DMS153 treated with DMSO at 0.1 percent for 48 hours (cell line): ENCODE results near the gene MAZ.

Source experiments
- DNase-seq: peaks from one replicate; lab custom pipeline; 2025; ENCODE audit not compliant: unreplicated experiment; lab: John Stamatoyannopoulos, UW

MAZ gene

DNA sequence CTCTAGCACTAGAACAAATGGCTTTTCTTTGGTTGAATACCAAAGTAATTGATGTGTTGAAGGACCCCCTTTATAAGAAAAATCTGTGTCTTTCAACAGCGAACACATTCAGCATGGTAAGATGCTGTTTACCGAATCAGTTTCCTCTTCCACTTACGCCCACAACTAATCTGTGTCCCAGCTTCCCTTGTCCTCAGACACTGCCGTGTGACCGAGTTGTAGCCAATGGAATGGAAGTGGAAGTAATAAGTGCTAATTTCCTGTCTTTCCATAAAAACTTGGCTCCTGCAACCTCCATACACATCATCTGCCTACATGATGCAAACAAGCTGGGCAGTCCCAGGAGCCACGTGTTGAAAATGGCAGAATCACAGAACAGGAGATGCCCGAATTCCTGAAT is 46.3 kb downstream of the MAZ start:
- DNase-seq: no peak

- no peak for DNase-seq
Measured at GRCh38 chr16:29854520-29855100, 48.3 kb downstream of the MAZ start.

DNA sequence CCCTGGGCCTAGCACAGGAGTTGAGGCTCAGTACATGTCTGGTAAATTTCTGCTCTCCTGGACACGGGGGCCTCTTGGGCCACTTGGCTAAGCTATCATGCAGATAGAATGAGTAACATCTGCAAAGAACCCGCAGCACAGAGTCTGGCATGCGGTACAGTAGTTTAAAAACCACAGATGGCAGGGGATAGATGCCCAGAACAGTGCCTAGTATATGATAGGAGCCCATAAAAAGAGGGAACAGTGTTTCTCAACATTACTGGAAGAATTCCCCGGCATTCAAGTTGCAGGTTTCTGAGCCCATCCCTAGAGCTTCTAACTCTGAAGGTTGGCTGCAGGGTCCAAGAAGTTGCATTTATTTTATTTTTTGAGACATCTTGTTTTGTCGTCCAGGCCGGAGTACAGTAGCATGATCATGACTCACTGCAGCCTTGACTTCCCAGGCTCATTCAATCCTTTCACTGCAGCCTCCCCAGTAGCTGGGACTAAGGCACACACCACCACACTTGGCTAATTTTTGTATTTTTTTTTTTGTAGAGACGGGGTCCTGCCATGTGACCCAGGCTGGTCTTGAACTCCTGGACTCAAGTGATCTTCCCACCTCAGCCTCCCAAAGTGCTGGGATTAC is 50.9 kb downstream of the MAZ start:
- no peak for DNase-seq

GRCh38 chr16:29858149-29858849 is 52.0 kb downstream of the MAZ start:
- no peak for DNase-seq

DNA sequence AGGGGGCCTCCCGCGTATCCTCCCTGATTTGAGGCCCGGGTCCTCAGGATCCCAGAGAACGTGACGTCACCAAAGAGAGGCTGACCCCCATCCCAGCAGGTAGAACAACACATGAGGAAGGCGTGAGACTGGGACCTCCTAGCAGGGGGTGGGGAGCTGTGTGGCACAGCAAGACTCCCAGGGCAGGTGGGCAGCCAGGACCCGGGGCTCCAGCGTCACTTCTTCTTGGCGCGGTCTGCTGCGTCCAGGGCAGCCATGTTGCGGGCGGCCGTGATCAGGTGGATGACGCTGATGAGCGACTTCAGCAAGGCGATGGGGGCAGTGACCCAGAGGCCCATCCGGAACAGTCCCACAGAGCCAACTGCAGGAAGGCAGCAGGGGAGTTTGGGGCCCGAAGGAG is 52.6 kb downstream of the MAZ start:
- no peak for DNase-seq

- DNase-seq: no peak
Measured at GRCh38 chr16:29860218-29860617, 53.9 kb downstream of the MAZ start.
